Stimulated activated CD4-positive, alpha-beta T cell treated with anti-CD3 and anti-CD28 coated beads, Interleukin-12 subunit alpha, Interleukin-12 subunit beta, amount 100 ng/mL, for 48 hours (primary cell): ENCODE data around the gene C13orf42.
"Not testable (repeated sequence)": the region's sequence is repeated elsewhere in the genome, so short reads cannot be mapped to it uniquely, and the experiment has no call there.

Experiments
- DNase-seq, 3 donors: peaks; one replicate each; pipeline ENCODE4 v3.0.0-alpha.2; 2020; ENCODE audit warnings: low read depth in 2 of 3, low spot score in 1 of 3

Gene C13orf42

DNA sequence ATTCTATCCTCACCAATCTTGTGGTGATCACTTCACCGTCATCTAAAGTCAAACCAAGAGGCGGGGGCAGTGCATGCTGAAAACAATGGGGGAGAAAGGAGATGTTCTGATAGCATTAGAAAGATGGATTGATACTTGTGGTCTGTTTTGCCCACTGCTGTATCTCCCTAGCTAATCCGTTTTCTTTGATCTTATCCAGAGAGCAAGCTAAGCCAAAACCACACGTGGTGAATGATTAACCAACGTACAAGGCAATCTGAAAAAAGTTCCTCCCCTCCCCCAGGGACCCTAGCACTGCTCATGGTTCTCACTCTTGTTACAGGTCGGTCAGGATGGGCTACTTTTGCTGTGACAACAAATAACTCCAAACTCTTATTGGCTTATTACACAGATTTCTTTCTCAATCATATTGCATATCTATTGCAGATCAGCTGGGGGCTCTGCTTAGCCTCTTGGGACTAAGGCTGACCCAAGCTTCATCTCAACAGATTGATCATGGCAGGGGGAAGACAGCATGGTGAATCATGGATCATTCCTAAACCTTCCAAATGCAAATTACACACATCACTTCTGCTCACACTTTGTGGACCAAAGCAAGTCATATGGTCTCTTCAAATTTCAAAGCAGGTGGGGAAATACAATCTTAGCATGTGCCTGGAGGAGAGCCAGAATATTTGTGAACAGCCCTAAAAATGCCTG lies 11.9 kb upstream of the C13orf42 start:
- peak; percentile 3 to 27 (median 8) for DNase-seq

DNA sequence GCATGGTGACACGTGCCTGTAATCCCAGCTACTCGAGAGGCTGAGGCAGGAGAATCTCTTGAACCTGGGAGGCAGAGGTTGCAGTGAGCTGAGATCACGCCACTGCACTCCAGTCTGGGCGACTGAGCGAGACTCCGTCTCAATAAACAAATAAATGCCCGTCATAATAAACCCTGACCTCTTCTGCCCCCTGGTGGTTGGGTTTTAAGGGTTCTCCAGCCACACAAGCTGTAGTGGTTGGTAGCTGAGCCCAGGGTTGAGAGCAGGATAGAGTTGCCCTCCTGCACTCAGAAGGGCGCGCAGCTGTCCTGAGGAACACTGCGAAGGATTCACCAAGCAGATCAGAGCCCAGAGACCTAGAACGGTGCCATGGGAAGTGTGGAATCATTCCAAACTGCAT lies 9.8 kb upstream of the C13orf42 start:
- DNase-seq, result peak; percentile 15 to 30 (median 28)

- no peak for DNase-seq
Observed at GRCh38 chr13:51118809-51119431, 7.8 kb upstream of the C13orf42 start.

DNA sequence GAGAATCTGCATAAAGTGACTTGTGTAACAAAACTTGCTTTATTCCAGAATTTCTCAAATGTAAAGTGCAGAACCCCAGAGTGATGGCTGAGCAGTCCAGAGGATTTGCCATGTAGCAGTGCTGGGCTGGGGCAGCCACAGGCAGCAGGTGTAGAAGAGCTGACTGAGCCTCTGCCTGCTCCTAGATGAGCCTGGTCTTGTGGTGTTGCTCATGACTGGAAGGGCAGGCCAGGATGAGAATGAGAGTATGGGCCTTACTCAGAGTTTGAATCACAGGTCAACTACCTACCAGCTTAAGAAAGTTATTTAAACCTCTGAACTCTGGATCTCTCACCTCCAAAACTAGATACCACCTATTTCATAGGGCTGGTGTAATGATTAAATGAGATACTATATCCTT lies 2.9 kb upstream of the C13orf42 start:
- DNase-seq, result no peak

GRCh38 chr13:51113186-51113881 lies 2.3 kb upstream of the C13orf42 start:
- DNase-seq, result no peak

- DNase-seq, result no peak
Observed at GRCh38 chr13:51112771-51113170, 1.7 kb upstream of the C13orf42 start.

DNA sequence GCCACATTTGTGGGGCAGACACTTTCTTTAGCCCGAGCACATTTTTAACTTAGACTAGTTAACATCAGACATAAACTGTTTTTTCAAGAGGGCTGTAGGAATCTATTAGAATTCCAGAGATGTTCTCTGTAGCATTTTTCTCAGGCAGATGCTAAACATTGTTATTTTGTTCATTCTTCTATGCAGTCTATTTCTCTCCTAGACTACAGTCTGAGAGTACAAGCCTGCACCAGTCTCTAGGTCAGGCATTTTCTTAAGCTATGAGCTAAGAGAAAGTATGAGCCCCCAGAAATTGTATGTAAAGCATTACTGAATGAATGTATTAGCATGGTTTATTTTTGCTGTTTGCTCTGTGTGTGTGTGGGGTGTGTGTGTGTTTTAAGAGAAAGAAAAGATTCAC lies 923 bp upstream of the C13orf42 start:
- no peak for DNase-seq

- no peak for DNase-seq
Observed at GRCh38 chr13:51107996-51108395, 3.1 kb downstream of the C13orf42 start.

DNA sequence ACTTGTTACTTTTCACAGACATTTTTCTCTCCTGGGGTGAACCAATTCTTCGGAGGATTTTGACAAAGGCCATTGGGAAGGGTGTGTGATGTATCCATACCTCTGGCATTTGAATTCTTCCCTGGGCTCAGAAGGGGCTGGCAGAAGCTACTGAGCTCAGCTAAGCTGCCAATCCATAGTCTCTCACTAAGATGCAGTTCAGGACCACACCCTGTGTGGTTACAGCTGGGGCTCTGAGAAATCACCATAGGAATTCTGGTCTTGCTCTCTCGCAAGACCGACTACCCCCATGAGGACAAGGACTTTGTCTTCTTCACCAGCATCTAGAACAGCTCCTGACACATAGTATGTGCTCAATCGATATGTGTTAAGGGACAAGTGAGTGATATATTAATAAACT lies 6.0 kb downstream of the C13orf42 start:
- no peak for DNase-seq

- no peak for DNase-seq
Observed at GRCh38 chr13:51101636-51102235, 9.3 kb downstream of the C13orf42 start.

- DNase-seq, result no peak
Observed at GRCh38 chr13:51097353-51098043, 13.6 kb downstream of the C13orf42 start.

DNA sequence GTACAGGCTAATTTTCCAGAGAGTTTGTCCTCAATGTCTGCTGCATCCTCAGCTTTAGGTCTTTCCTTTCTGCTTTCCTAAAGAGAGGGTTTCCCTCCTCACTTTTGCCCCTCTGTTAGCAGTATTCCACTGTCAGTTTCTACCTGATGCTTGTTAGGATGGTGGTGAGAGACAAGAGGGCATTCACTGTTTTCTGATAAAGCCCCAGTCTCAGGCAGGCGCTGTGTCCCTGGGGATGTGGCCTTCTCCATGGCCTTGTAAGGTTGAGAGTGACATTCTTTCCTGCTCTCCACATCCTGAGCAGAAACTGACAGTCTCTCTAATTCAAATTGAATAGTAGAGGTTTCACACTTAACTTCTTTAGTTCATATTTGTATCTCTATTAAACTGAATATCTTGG lies 14.9 kb downstream of the C13orf42 start:
- no peak for DNase-seq

GRCh38 chr13:51093574-51093973 lies 17.5 kb downstream of the C13orf42 start:
- DNase-seq, result no peak

- no peak for DNase-seq
Observed at GRCh38 chr13:51091839-51092238, 19.2 kb downstream of the C13orf42 start.

DNA sequence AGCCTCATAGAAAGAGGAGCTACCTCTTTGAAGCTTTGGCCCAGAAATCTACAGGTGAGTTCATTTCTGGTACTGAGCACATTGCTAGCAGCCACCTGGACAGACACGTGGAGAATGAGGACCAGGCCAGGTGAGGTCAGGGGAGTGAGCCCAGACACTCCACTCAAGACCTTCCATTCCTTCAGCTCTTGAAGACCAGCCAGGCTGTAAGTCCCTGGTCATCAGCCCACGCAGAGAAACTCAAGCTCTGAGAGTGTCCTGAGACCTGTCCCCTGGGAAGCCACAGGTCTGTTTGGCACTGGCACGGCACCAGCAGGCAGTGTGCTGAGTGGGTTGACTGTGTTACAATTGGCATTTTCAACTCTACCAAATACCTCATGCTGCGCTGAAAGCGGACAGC lies 27.4 kb downstream of the C13orf42 start:
- DNase-seq, result no peak

GRCh38 chr13:51080478-51081065 lies 30.5 kb downstream of the C13orf42 start:
- not testable (repeated sequence) for DNase-seq

DNA sequence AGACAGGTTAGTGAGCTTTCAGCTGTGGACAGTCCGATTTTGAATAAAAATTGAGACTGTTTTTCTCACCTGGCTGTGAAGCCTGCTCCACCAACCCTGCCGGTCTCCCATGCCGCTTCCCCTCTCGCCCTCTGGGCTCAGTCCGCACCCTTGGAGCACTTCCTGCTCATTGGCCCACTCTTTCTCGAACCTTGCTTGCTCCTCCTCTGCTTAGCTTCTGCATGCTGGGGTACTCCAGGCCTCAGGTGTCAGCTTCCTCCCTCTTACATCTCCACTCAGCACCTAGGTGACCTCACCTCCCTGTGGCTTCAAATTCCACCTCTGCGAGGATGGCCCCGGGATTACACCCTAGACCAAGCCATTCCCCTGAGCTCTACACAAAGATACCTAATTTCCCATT lies 39.6 kb downstream of the C13orf42 start:
- no peak for DNase-seq

DNA sequence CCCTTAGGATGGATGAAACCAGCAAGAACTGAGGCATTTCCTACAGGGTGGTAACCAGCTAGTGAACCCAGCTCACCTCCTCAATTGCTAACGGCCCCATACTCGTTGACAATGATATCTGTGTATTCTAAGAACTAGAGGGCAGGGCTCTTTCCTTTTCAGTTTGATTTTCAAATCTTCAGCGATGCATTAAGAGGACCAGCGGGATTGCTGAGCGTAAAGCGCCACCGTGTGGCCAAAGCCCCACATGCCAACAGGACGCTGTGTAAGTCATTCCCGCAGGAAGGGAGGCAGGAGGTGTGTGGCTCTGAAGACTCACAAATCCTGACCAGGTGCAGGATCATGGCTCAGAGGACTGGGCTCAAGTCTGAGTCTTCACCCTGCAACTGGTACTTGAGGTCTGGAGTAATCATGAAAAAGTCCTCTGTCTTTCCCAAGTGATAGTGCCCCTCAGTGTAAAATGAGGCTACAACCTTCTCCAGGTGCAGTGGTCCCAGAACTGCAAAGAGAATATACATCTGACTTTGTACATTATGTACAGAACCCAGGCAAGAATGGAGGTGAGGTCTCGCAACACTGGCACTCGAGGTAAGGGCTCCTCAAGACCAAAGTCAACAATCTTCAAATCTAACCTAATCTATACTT lies 40.9 kb downstream of the C13orf42 start:
- peak; percentile 65 to 75 (median 65) for DNase-seq

GRCh38 chr13:51068501-51068900 lies 42.6 kb downstream of the C13orf42 start:
- DNase-seq, result no peak

DNA sequence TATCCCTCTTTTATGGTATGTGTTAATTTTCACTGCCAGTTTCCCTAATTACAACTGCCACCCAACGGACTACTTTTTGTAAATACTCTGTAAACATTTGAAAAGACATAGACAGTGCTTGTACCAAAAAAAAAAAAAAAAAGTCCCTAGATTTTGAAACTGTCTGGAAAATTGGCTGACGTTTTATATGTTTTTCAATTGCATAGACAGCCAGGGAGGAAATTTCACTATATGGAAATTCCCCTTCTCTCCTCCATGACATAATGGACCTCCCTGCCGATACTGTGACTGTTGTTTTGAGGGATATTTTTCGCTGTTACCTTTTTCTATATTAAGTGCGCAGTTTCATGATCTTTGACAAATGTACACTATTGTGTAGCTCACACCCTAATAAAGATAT lies 43.4 kb downstream of the C13orf42 start:
- DNase-seq, result no peak
